CD4-positive, CD25-positive, alpha-beta regulatory T cell (primary cell): Measurements from ENCODE around the gene DNAJB13. TPM values are rescaled to one million over a fixed set of nuclear protein-coding genes. Genes with fewer than 3 reads are reported as not detected.

Source experiments
- ATAC-seq, 2 donors: fragments of 150-1000 bp; cut with Tn5 transposase; one replicate each; pipeline ENCODE4 v1.10.0; 2021; ENCODE audit warnings: low read depth in 2 of 2, moderate number of reproducible peaks in 2 of 2, moderate library complexity in 1 of 2
- DNase-seq, 3 donors: peaks; one replicate each; pipeline versions ENCODE4 v3.0.0 to v3.0.0-alpha.2; 2012 to 2022; ENCODE audit warnings: mixed read lengths in 1 of 3
- H3K27ac ChIP-seq: one replicate; pipeline ENCODE4 v1.7.0; 2013; ENCODE audit warnings: mild to moderate bottlenecking, low read length; ENCODE audit not compliant: insufficient read depth, poor library complexity, severe bottlenecking
- H3K27me3 ChIP-seq: one replicate; pipeline ENCODE4 v1.7.0; 2013; ENCODE audit warnings: low read length; ENCODE audit not compliant: control insufficient read depth, insufficient read depth
- H3K36me3 ChIP-seq: one replicate; pipeline ENCODE4 v1.7.0; 2013; ENCODE audit warnings: mild to moderate bottlenecking, low read length, moderate library complexity; ENCODE audit not compliant: control insufficient read depth, insufficient read depth
- H3K4me1 ChIP-seq: 2 replicates; pipeline ENCODE4 v1.7.0; 2013; ENCODE audit warnings: mild to moderate bottlenecking, low read length; ENCODE audit not compliant: insufficient read depth, control insufficient read depth, poor library complexity, severe bottlenecking
- H3K4me3 ChIP-seq: one replicate; pipeline ENCODE4 v1.7.0; 2013; ENCODE audit warnings: low read depth, mild to moderate bottlenecking, low read length, moderate library complexity
- H3K9me3 ChIP-seq, 2 experiments: 1 replicate in 1 of 2; 2 replicates in 1 of 2; pipeline ENCODE4 v1.7.0; 2013; ENCODE audit warnings: low read length in 2 of 2, mild to moderate bottlenecking in 1 of 2, moderate library complexity in 1 of 2; ENCODE audit not compliant: control insufficient read depth in 2 of 2
- H3K27ac Mint-ChIP-seq, 3 donors: one replicate each; pipeline ENCODE4 v1.8.0; 2020 to 2022; ENCODE audit warnings: mild to moderate bottlenecking in 3 of 3, mixed read lengths in 3 of 3, moderate library complexity in 2 of 3
- H3K27me3 Mint-ChIP-seq: one replicate; pipeline ENCODE4 v1.8.0; 2022; ENCODE audit warnings: mild to moderate bottlenecking, mixed read lengths
- H3K36me3 Mint-ChIP-seq: one replicate; pipeline ENCODE4 v1.8.0; 2020; ENCODE audit warnings: mixed read lengths
- H3K4me1 Mint-ChIP-seq, 4 donors: one replicate each; pipeline ENCODE4 v1.8.0; 2020 to 2022; ENCODE audit warnings: mixed read lengths in 4 of 4, mild to moderate bottlenecking in 1 of 4
- H3K4me3 Mint-ChIP-seq, 4 donors: one replicate each; pipeline ENCODE4 v1.8.0; 2020 to 2022; ENCODE audit warnings: mild to moderate bottlenecking in 4 of 4, mixed read lengths in 4 of 4, moderate library complexity in 3 of 4
- H3K9me3 Mint-ChIP-seq, 7 donors: one replicate each; pipeline ENCODE4 v1.8.0; 2020 to 2022; ENCODE audit warnings: mixed read lengths in 7 of 7, mild to moderate bottlenecking in 3 of 7, moderate library complexity in 2 of 7
- polyA plus RNA-seq, 4 donors: library from polyadenylated mRNA; unstranded; fragments of 300-500 nt; fragmentation: Illumina TruSeq; gene quantifications; one replicate each; pipeline ENCODE4 v1.2.3, GENCODE V29; 2021
- total RNA-seq: library from RNA; stranded (reverse); gene quantifications from one replicate; pipeline ENCODE4 v1.2.3, GENCODE V29; 2022

Gene DNAJB13
- total and polyA plus RNA-seq, 5 donors from 2014 or later: 0.32 to 0.33 TPM; not detected in 3

DNA sequence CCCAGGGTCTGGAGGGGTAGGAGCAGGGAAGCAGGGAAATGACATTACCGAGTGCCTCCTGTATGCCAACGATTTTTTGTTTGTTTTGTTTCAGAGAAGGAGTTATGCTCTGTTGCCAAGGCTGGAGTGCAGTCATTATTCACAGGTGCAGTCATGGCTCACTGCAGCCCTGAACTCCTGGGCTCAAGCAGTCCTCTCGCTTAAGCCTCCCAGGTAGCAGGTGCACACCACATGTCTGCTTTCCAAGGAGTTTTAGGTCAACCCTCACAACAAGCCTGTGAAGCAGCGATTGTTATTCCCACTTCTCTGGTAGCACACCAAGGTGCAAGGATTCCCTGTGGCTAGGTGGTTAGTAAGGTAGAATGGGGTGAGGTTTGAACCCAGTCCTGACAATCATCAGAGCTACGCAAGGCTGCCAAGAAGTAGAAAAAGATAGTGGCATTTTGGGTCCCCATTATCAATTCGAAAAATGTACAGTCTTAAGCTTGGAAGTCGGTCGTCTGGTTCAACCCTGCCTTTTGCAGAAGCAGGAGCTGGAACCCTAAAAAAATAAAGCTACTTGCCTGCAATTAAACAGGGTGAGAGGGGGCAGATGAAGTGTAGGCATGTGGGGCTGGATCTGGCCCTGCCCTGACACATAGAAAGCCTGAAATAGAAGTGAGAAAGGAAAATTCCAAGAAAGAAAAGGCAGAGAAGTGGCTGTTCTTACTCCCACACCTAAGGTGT lies 48.9 kb downstream of the DNAJB13 start:
- no peak for ATAC-seq
- Mint-ChIP-seq H3K36me3 (peaks cover 31% of the 10 kb centered on the region), H3K4me1 (peaks cover 20 to 73% (median 56%) of the 10 kb centered on the region in 4 donors), H3K27ac (peak overlapping the region; percentile 11 to 48 (median 20)), H3K4me3 (peak overlapping the region in 1 of 4 donors; percentile 53), H3K27me3 (no peaks in the 10 kb centered on the region), H3K9me3 (no peaks in the 10 kb centered on the region)
- Histone ChIP-seq H3K4me1 (peaks cover 46% of the 10 kb centered on the region), H3K27ac (no peak overlapping the region), H3K27me3 (no peaks in the 10 kb centered on the region), H3K36me3 (peaks cover 6% of the 10 kb centered on the region), H3K9me3 (no peaks in the 10 kb centered on the region), H3K4me3 (no peak overlapping the region)
- DNase-seq: no peak

DNA sequence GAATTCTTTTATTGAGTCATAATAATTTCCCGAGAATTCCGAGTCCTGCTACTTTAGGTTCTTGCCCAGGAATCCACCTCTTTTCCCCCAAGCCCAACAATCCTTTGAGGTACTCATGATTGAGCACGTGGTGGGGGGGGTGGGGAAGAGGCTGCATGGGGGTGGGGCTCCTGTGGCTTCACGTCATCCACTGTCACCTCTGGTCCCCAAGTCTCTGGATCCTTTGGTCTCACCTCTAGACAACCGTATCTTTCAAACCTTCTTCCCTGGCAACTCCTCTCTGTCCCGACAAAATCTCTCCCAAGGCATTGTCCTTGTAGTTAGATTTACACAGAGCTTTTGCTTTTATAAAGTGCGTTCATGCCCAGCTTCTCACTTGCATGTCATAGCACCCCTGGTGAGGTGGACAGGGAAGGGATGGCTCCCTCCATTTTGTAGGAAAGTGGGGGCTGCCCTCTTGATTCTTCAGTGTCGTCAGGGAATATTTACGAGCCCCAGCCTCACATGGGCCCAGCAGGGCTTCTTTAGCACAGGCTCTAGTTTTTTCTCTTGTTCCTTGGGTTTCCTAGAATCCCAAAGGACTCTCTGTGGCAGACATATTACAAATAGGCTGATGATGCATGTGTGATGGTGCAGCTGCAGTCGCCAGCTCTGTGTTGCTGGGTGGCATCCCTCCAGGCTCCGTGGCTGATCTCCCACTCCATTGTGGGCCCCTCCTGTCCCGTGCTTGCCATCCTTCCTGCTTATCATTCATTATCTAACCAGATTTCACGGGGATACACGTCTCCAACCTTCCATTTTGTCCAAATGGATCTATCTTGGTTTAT lies 49.7 kb downstream of the DNAJB13 start:
- Mint-ChIP-seq H3K9me3 (no peaks in the 10 kb centered on the region), H3K4me1 (peaks cover 16 to 73% (median 54%) of the 10 kb centered on the region in 4 donors), H3K27me3 (no peaks in the 10 kb centered on the region), H3K36me3 (peaks cover 31% of the 10 kb centered on the region), H3K27ac (peak overlapping the region in 2 of 3 donors; percentile 11 to 40), H3K4me3 (no peak overlapping the region)
- H3K27ac ChIP-seq: no peak overlapping the region
- H3K9me3 ChIP-seq: no peaks in the 10 kb centered on the region
- H3K4me3 ChIP-seq: no peak overlapping the region
- peaks cover 46% of the 10 kb centered on the region for H3K4me1 ChIP-seq
- DNase-seq (no peak), ATAC-seq (no peak)
- peaks cover 6% of the 10 kb centered on the region for H3K36me3 ChIP-seq
- H3K27me3 ChIP-seq: no peaks in the 10 kb centered on the region

DNA sequence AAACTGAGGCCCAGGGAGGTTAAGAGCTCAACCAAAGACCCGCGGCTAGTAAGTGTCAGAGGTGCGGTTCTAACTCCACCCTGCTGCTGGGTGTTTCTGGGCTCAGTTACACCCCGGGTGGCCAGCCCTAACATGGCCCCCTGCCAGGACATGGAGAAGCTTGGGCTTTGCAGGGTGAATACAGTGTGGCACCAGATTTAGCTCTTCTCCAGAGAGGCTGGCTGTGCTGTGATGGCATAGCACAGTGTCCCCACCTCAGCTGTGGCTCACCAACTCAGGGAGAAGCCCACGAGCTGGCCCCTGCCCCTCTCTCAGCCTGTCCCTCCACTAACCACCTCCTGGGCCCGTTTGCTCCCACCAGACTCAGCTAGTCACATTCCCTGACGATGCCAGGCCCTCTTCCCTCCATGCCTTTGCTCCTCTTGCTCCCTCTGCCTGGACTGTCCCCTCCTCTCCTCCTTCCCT lies 51.0 kb downstream of the DNAJB13 start:
- Histone ChIP-seq H3K4me1 (peaks cover 46% of the 10 kb centered on the region), H3K9me3 (no peaks in the 10 kb centered on the region), H3K4me3 (no peak overlapping the region), H3K36me3 (peaks cover 6% of the 10 kb centered on the region), H3K27ac (no peak overlapping the region), H3K27me3 (no peaks in the 10 kb centered on the region)
- Mint-ChIP-seq H3K27ac (peak overlapping the region in 1 of 3 donors; percentile 74), H3K9me3 (no peaks in the 10 kb centered on the region), H3K4me3 (peak overlapping the region in 1 of 4 donors; percentile 24), H3K27me3 (no peaks in the 10 kb centered on the region), H3K36me3 (peaks cover 31% of the 10 kb centered on the region), H3K4me1 (peaks cover 5 to 72% (median 51%) of the 10 kb centered on the region in 4 donors)
- DNase-seq (no peak), ATAC-seq (no peak)

DNA sequence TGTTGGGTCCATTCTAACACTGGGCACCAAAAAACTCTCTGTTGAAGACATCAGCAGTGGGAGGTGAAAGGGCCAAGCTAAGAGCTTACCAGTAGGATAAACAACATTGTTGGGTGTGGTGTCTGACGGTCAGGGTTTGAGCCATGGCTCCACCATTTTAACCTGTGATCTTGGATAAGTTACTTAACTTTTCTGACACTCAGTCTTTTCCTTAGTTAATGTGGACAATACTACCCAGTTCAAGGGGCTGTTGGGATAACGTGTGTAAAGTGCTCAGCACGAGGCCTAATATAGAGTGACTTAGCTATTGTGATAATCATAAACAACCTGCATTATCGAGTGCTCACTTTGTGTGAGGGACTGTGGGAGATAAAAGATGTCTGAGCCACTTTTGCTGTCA lies 52.0 kb downstream of the DNAJB13 start:
- Histone ChIP-seq H3K9me3 (no peaks in the 10 kb centered on the region), H3K4me3 (no peak overlapping the region), H3K4me1 (peaks cover 45% of the 10 kb centered on the region), H3K36me3 (peaks cover 6% of the 10 kb centered on the region), H3K27ac (no peak overlapping the region), H3K27me3 (no peaks in the 10 kb centered on the region)
- Mint-ChIP-seq H3K27ac (peak overlapping the region in 2 of 3 donors; percentile 7 to 78), H3K36me3 (peaks cover 31% of the 10 kb centered on the region), H3K4me3 (peak overlapping the region in 1 of 4 donors; percentile 15), H3K27me3 (no peaks in the 10 kb centered on the region), H3K4me1 (peaks cover 0 to 71% (median 46%) of the 10 kb centered on the region in 4 donors), H3K9me3 (no peaks in the 10 kb centered on the region)
- no peak for ATAC-seq
- no peak for DNase-seq

DNA sequence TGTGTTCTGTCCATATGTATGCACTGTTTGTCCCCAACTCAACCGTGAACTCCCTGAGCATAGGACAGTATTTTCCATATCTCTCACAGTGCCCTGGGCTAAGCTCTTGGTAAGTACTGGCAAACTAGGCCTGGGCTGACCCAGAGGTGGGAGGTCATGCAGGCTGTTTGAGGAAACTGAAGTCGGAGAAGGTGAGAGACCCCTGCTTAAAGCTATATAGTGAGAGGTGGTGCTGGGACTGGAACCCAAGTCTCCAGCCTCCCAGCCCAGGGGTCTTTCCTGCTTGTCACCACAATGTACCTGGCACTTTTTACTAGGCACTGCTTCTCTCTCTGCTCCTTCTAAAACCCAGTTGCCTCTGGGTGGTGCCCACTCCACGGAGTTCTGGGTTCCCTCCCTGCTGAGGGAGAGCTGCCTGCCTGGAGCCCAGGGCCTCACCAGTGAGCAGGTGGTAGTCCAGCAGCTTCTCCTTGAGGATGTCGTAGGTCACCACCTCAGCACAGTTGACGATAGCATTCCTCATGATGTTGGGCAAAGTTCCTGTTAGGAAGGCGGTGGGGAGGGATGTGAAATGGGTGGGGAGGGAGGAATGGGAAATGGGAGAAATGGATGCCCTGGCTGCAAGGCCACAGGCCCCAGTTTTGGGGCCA lies 53.3 kb downstream of the DNAJB13 start:
- Histone ChIP-seq H3K36me3 (peaks cover 6% of the 10 kb centered on the region), H3K27ac (peak overlapping the region; percentile 82), H3K9me3 (no peaks in the 10 kb centered on the region), H3K27me3 (no peaks in the 10 kb centered on the region), H3K4me3 (peak overlapping the region; percentile 69), H3K4me1 (peaks cover 52% of the 10 kb centered on the region)
- DNase-seq (no peak), ATAC-seq (no peak)
- Mint-ChIP-seq H3K4me1 (peaks cover 0 to 75% (median 48%) of the 10 kb centered on the region in 4 donors), H3K27me3 (no peaks in the 10 kb centered on the region), H3K36me3 (peaks cover 31% of the 10 kb centered on the region), H3K4me3 (peak overlapping the region in 2 of 4 donors; percentile 43 to 68), H3K27ac (peak overlapping the region; percentile 46 to 96 (median 94)), H3K9me3 (no peaks in the 10 kb centered on the region)

DNA sequence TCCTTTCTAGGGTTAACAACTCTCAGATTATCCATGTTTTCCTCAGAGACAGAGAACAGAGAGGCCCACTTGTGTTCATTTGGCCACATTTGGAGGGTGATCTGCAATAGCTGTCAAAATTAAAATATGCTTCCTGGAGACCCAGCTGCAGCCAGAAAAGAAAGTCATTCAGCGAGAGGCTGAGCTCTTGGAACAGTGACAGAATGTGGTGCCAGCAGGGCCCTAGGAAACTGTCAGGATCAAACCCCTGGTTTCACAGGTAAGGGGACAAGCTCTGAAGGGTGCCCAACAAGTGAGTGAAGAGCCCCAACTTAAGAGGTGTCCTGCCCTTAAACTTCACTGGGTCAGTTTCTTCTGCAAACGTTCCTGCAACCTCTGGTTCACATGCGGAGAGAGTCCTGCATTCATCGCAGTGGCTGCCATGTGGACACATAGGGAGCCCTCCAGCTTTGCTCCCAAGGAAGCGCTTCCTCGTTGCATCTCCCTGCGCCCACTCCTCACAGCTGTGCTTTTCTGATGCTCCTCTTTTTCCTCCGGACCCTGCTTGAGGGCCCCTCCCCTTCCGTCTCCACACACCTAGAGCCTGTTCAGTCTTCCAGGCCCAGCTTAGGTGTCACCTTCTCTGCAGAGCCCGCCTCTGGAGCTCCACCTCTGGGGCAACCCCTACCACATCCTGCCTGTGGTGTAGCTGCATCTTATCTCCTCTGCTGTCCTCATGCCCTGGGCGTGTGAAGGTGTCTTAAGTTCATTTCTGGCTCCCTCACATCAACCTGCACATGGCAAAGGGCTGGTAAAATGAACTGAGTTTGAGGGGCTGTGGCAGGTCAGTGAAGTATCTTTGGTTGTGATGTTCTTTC lies 54.2 kb downstream of the DNAJB13 start:
- DNase-seq (peak; percentile 76 to 97 (median 90)), ATAC-seq (peak; percentile 100)
- H3K27me3 ChIP-seq: no peaks in the 10 kb centered on the region
- no peaks in the 10 kb centered on the region for H3K9me3 ChIP-seq
- H3K4me3 ChIP-seq: peak overlapping the region; percentile 69
- Mint-ChIP-seq H3K4me3 (peak overlapping the region; percentile 68 to 87 (median 80)), H3K27me3 (no peaks in the 10 kb centered on the region), H3K9me3 (no peaks in the 10 kb centered on the region), H3K27ac (peak overlapping the region; percentile 78 to 96 (median 94)), H3K4me1 (peaks cover 0 to 75% (median 49%) of the 10 kb centered on the region in 4 donors), H3K36me3 (peaks cover 27% of the 10 kb centered on the region)
- H3K4me1 ChIP-seq: peaks cover 61% of the 10 kb centered on the region
- peaks cover 6% of the 10 kb centered on the region for H3K36me3 ChIP-seq
- H3K27ac ChIP-seq: peak overlapping the region; percentile 82
